Prostate gland (tissue), 2 donors: ENCODE data around the gene NAA15. TPM values are rescaled to one million over a fixed set of nuclear protein-coding genes. Genes with fewer than 3 reads are reported as not detected.
"Not testable (repeated sequence)": the region's sequence is repeated elsewhere in the genome, so short reads cannot be mapped to it uniquely, and the experiment has no call there.

Experiments used
- DNase-seq: peaks from one replicate; pipeline ENCODE4 v3.0.0-alpha.2; 2019; ENCODE audit warnings: low spot score
- H3K27ac ChIP-seq, 2 donors: fragments of 200-600 bp; sonication (generic); 2 replicates each; pipeline ENCODE4 v1.5.1; 2017 to 2019
- H3K27me3 ChIP-seq: fragments of 200-600 bp; sonication (generic); replicated peaks from 2 replicates; pipeline ENCODE4 v1.5.1; 2019; ENCODE audit not compliant: insufficient read depth
- H3K36me3 ChIP-seq, 2 donors: fragments of 200-600 bp; sonication (generic); 1 replicate in 1 of 2; 2 replicates in 1 of 2; pipeline versions ENCODE4 v1.5.1 to v1.8.1; 2017 to 2019
- H3K4me1 ChIP-seq: fragments of 200-600 bp; sonication (generic); replicated peaks from 2 replicates; pipeline ENCODE4 v1.5.1; 2019
- H3K4me3 ChIP-seq, 2 donors: fragments of 200-600 bp; sonication (generic); 2 replicates each; pipeline ENCODE4 v1.5.1; 2017 to 2019
- H3K9me3 ChIP-seq: fragments of 200-600 bp; sonication (generic); 2 replicates; pipeline ENCODE4 v1.5.1; 2017
- POLR2A ChIP-seq: fragments of 450-650 bp; IDR thresholded peaks from one replicate; pipeline ENCODE4 v1.6.1; 2016; ENCODE audit warnings: antibody characterized with exemption, mild to moderate bottlenecking
- POLR2AphosphoS5 ChIP-seq: sonication (generic); formaldehyde crosslinking; IDR thresholded peaks from one replicate; pipeline ENCODE4 v1.6.1; 2017; ENCODE audit warnings: antibody characterized with exemption
- WGBS: methylation state at CpG from one replicate; pipeline ENCODE4 v1.1.5; 2018; 5-methylcytosine and 5-hydroxymethylcytosine counted together
- intact Hi-C: fragments of 100-400 bp; cut with DNase I; formaldehyde crosslinking; loops from one replicate; pipeline ENCODE4 v1.14.2; 2022
- total RNA-seq, 2 donors: library from RNA; depleted of rRNA; stranded (reverse); fragments of >200 nt; gene quantifications; one replicate each; pipeline ENCODE4 v1.1.0, GENCODE V29; 2016
- TF ChIP-seq, protein P1 (sequence below), 4 experiments: fragments of 200-600 bp in 2 of 4; fragments of 450-650 bp in 2 of 4; sonication (generic) in 2 of 4; IDR thresholded peaks; 1 replicate in 3 of 4; 2 replicates in 1 of 4; pipeline ENCODE4 v1.5.1; 2016 to 2019; ENCODE audit warnings: antibody characterized with exemption in 4 of 4, mild to moderate bottlenecking in 2 of 4, moderate library complexity in 2 of 4

NAA15 gene
- total RNA-seq, 2 donors from 2014 or later = 19.3 to 22.9 TPM

DNA sequence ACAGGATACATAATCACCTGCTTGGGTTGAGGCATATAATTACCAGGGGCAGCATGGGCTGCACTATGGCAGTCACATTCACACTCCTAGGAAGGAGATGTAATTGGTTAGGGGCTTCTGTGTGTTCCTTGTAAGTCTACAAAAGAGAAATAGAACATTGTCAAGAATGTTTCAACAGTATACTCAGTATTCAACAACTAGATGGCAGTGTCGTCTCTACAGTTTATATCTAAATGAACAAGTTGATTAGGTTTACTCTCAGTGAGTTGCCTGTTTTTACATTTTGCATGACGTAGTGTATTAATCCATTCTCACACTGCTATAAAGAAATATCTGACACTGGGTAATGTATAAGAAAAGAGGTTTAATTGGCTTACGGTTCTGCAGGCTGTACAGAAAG is 102.2 kb downstream of the NAA15 start:
- 88% methylated on average over 3 of the region's 3 CpGs for WGBS
- no peaks in the 10 kb centered on the region for H3K27me3 ChIP-seq
- H3K36me3 ChIP-seq = no peaks in the 10 kb centered on the region
- H3K27ac ChIP-seq = no peak overlapping the region
- intact Hi-C loops = no loop called here
- no peak overlapping the region for H3K4me3 ChIP-seq
- TF ChIP-seq POLR2A = no peak
- no peak for TF ChIP-seq POLR2AphosphoS5
- TF ChIP-seq, protein P1, sequence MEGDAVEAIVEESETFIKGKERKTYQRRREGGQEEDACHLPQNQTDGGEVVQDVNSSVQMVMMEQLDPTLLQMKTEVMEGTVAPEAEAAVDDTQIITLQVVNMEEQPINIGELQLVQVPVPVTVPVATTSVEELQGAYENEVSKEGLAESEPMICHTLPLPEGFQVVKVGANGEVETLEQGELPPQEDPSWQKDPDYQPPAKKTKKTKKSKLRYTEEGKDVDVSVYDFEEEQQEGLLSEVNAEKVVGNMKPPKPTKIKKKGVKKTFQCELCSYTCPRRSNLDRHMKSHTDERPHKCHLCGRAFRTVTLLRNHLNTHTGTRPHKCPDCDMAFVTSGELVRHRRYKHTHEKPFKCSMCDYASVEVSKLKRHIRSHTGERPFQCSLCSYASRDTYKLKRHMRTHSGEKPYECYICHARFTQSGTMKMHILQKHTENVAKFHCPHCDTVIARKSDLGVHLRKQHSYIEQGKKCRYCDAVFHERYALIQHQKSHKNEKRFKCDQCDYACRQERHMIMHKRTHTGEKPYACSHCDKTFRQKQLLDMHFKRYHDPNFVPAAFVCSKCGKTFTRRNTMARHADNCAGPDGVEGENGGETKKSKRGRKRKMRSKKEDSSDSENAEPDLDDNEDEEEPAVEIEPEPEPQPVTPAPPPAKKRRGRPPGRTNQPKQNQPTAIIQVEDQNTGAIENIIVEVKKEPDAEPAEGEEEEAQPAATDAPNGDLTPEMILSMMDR (IDR thresholded peaks at IDR 0.05) = no peak
- H3K4me1 ChIP-seq = no peaks in the 10 kb centered on the region
- no peak for DNase-seq
- H3K9me3 ChIP-seq = no peaks in the 10 kb centered on the region

DNA sequence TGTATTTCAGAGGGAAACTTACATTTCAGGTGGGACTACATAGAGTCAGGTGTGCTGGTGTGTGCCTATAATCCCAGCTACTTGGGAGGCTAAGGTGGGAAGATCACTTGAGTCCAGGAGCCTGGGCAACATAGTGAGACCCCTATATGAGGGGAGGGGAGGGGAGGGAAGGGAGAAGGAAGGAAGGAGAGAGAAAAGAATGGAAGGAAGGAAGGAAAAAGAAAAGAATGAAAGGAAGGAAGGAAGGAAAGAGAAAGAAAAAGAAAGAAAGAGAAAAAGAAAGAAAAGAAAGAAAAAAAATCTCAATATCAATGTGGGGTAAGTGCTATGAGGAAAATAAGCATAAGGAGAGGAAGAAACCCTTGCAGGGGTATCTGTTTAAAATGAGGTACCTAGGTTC is 109.0 kb downstream of the NAA15 start:
- no peak for DNase-seq
- TF ChIP-seq POLR2AphosphoS5 = no peak
- no peak for TF ChIP-seq POLR2A
- TF ChIP-seq, protein P1 (IDR thresholded peaks at IDR 0.05) = no peak
- no peaks in the 10 kb centered on the region for H3K9me3 ChIP-seq
- no peaks in the 10 kb centered on the region for H3K27me3 ChIP-seq
- no peaks in the 10 kb centered on the region for H3K4me1 ChIP-seq
- H3K27ac ChIP-seq = no peak overlapping the region
- H3K36me3 ChIP-seq = no peaks in the 10 kb centered on the region
- no peak overlapping the region for H3K4me3 ChIP-seq
- intact Hi-C loops = loop anchor here (10.0 kb wide), 2 partner anchors 104 to 224 kb away; no protein-coding TSS in a partner anchor

DNA sequence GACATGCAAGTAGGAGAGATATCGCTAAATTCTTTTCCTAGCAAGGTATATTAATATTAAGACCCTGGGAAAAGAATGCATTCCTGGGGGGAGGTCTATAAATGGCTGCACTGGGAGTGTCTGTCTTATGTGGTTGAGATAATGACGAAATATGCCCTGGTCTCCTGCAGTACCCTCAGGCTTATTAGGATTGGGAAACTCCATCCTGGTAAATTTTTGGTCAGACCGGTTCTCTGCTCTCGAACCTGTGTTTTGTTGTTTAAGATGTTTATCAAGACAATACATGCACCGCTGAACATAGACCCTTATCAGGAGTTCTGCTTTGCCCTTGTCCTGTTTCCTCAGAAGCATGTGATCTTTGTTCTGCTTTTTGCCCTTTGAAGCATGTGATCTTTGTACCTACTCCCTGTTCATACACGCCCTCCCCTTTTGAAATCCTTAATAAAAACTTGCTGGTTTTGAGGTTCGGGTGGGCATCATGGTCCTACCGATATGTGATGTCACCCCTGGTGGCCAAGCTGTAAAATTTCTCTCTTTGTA is 113.4 kb downstream of the NAA15 start:
- not testable (repeated sequence) for H3K36me3 ChIP-seq, DNase-seq, H3K9me3 ChIP-seq, H3K4me1 ChIP-seq, H3K27ac ChIP-seq, H3K4me3 ChIP-seq, H3K27me3 ChIP-seq
- 76% methylated on average over 8 of the region's 8 CpGs for WGBS
- intact Hi-C loops = loop anchor here (10.0 kb wide), 2 partner anchors 100 to 220 kb away; no protein-coding TSS in a partner anchor

DNA sequence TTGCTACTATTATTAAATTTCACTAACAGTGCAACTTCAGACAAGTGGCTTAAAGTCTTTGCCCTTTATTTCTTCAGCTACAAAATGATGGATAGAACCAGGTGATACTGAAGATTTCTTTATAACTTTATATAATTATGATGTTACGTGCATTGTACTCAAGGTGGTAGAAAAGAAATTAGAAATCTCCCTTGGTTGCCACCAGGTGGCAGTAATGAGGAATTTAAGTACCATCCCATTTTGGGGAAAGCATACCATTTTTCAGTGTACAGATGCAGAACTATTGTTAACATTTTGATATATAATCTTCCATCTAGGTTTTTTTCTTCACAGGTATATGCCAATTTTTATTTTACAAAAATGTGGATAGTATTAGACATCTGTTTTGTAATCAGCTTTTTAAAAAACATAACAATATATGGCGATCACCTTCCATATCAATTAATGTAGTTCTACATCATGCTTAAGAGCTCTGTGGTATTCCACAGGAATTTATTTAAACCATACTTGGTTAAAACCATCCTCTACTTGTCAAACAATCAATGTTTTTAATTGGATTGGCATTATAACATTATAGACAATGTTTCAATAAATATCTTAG is 114.9 kb downstream of the NAA15 start:
- no peaks in the 10 kb centered on the region for H3K9me3 ChIP-seq
- no peaks in the 10 kb centered on the region for H3K4me1 ChIP-seq
- H3K27me3 ChIP-seq = no peaks in the 10 kb centered on the region
- H3K36me3 ChIP-seq = no peaks in the 10 kb centered on the region
- intact Hi-C loops = loop anchor here (10.0 kb wide), 2 partner anchors 99 to 219 kb away; no protein-coding TSS in a partner anchor
- H3K27ac ChIP-seq = no peak overlapping the region
- WGBS = 81% methylated on average over 2 of the region's 2 CpGs
- no peak overlapping the region for H3K4me3 ChIP-seq
- no peak for DNase-seq
- TF ChIP-seq, protein P1 (IDR thresholded peaks at IDR 0.05) = peak in 3 of 4 experiments; percentile 52 to 75 (median 67)
- TF ChIP-seq POLR2AphosphoS5 = no peak
- TF ChIP-seq POLR2A = no peak

DNA sequence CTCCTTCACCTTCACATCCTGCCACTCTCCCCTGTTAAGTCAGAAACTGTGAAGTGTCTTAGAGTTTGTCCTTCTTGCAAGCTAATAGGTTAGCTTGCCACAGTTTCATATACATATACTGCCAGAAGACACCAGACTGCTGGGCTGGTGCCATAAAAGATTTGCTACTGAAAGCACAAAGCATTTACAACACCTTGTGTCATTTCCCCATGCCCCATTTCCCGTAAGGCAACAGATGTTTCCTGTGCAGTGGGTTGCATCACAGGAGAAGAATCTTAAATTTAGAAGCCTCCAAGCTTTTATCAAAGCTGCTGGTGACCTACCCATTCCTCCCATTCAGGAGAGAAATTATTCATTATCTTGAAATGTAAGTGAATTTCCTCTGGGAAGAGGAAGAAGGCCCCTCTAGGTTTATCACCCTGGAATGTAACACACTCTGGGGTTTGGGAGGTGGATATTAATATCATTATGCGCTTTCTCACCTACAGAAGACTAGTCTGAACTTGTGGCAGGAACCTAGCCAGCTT is 118.1 kb downstream of the NAA15 start:
- WGBS = 72% methylated on average over 2 of the region's 2 CpGs
- Histone ChIP-seq H3K27me3 (no peaks in the 10 kb centered on the region), H3K4me1 (no peaks in the 10 kb centered on the region), H3K9me3 (no peaks in the 10 kb centered on the region), H3K4me3 (no peak overlapping the region), H3K36me3 (no peaks in the 10 kb centered on the region), H3K27ac (no peak overlapping the region)
- no peak for TF ChIP-seq POLR2A
- TF ChIP-seq POLR2AphosphoS5 = no peak
- TF ChIP-seq, protein P1 (IDR thresholded peaks at IDR 0.05) = no peak
- intact Hi-C loops = loop anchor here (10.0 kb wide), 2 partner anchors 95 to 215 kb away; no protein-coding TSS in a partner anchor
- no peak for DNase-seq
